AG08396 (cell line): ENCODE results near the gene PRKCH.

Source experiments
- DNase-seq: peaks from one replicate; pipeline ENCODE4 v3.0.0; 2012; ENCODE audit warnings: low spot score, mixed read lengths

Gene PRKCH

GRCh38 chr14:61532123-61532505 is 210.7 kb downstream of the PRKCH start:
- DNase-seq = no peak

GRCh38 chr14:61532763-61533162 is 211.4 kb downstream of the PRKCH start:
- no peak for DNase-seq

DNA sequence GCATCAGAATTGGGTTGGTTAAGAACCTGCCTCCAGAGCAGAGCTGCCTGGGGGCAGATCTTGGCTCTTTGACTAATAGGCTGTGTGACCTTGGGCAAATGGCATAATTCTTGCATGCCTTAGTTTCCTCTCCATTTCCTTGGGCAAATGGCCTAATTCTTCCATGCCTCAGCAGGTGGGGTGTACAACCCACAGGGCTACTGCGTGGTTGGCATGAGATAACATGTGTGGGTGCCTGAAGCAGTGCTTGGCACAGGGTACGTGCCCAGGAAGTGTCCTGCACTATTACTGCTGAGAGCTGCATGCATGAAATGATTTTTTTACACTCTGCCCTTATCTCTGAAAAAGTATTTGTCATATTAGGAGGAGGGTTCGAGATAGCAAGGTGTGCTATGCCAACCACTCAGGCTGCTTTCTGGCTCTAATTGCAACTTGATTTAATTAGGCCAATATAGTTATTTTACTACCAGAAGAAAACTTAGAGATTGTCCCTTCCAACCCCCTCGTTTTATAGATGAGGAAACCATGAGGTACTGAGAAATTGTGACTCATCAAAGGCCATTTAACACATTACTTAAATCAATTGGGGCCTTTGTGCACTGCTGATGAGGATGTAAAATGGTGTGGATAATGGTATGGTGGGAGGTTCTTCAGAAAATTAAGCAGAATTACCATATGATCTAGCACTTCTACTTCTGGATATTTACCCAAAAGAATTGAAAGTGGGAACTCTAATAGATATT is 212.3 kb downstream of the PRKCH start:
- no peak for DNase-seq

DNA sequence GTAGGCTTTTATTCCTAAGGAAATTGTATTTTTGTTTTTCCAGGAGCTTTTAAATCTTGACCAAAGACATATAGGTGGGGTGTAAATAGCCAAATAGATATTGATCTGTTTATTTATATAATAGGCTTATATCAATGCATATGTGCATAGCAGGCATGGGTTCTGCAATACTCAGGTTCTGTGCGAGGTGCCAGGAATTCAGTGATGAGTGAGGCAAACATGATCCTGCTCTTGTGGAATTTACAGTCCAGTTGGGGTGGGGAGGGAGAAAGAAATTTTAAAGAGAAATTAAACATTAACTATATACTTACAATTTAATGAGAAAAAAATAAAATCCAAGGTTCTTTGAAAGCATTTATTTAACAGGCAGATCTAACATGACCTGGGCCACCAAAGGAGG is 213.7 kb downstream of the PRKCH start:
- no peak for DNase-seq

DNA sequence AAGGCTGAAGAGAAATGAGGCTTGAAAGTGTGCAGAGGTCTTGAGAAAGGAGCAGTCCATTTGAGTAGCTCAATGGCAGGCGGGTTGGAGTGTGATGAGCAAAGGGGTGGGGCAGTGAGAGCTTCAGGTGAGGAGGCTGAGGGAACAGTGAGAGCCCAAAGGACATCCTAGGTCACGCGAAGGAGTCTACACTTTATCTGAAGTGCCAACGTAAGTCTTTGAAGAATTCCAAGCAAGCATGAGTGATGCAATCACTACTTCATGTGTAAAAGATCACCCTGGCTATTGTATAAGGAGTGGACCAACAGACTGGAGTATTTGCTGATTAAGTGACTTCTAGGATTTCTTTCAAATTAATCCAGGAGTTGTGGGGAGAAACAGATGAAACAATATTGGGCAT is 214.1 kb downstream of the PRKCH start:
- no peak for DNase-seq

- DNase-seq = no peak
Observed at GRCh38 chr14:61536661-61537562, 215.5 kb downstream of the PRKCH start.

DNA sequence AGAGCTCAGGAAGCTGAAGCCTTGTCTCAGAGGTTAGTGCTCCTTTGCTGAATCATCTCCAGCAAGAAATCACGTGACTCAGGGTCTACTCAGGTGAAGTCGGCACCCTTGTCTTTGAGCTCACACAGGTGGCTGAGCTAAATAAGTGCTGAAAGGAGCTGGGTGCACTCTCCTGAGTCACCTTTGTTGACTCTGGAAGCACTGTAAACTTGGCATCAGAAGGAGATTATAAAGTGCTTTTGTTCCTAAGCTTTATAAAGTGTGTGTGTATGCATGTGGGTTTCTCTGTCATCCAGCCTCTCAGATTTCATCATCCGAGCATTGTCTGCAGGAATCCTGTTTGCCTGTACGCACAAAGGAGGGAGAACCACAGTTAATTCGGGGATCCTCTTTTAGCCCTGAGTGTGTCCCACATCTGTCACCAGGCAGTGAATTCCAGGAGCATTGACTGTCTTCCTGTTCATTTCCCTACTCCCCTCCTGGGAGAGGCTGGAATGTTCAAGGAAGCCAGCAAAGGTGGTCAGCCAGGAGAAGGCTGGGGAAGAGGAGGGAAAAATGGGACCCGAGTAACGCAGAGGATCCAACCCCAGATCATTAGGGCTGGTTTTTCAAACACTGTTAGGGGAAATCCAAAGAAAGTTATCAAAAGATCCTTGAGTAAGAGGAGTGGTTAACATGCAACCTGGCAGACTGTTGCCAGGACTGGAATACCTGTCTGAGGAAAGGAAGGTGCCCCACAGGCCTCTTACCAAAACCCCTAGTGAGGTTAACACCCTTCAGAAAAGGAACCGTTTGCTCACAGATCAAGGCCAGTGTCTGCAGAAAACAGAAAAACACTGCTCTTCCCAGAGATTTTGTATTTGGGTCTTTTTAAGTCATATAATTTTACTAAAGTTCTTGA is 216.4 kb downstream of the PRKCH start:
- no peak for DNase-seq

GRCh38 chr14:61538464-61539022 is 217.2 kb downstream of the PRKCH start:
- DNase-seq = no peak

DNA sequence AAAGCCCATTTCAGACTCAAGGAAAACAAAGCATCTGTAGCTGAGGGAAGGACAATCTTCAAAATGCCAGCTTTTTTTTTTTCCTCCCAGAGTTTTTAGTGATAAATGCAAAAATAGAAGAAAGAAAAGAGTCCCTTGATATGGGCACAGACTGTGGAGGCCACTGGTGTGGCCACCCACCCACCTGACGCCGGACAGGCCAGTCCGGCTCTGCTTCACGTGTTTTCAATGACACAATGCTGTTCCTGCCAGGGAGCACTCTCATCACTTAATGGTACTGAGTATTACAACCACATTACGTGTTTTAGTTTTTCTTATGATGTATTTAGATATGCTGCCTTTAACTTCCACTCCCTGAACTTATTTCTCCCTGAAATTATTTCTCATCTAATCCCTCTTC is 218.3 kb downstream of the PRKCH start:
- DNase-seq = no peak

GRCh38 chr14:61540931-61541330 is 219.6 kb downstream of the PRKCH start:
- DNase-seq = no peak

DNA sequence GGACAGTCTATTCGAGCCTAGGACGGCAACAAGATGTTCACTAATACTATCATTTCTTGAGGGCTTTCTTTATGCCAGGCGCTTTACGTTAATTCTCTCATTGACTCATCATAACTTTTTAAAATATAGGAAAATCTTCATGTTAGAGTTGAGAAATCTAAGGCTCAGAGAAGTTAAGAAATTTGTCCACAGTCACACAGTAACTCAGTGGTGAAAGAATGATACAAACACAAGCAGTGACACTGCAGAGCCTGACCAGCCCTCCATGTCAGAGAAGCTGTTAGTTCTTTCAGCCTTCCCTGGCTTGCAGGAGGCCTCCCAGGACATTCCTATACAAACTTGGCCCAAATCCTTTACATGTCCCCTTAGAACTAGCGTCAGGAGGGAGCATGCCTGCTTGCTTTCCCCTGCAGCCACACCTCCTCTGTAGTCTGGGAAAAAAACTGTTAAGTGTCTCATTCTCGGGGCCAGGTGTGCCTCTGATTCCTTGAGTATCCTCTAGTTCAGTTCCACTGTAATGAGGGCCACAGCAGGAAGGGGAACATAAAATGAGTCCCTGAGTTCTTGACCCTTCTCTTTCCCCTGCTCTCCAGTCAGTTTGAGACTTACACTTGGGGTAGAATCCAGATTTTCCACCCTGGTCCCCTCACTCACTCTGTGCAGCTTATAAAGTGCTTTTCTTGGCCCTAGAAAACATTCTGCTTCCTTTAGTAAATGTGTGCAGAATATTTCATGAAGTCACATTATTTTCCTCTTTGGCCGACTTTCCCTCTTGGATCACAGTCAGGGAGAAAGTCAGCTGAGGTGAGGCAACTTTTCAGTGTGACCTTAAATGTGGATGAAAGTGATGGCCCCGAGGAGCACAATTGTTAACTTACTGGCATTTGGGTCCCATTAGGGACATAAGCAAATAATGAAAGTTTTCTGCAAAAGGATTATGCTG is 221.7 kb downstream of the PRKCH start:
- no peak for DNase-seq

GRCh38 chr14:61543946-61544345 is 222.6 kb downstream of the PRKCH start:
- no peak for DNase-seq

DNA sequence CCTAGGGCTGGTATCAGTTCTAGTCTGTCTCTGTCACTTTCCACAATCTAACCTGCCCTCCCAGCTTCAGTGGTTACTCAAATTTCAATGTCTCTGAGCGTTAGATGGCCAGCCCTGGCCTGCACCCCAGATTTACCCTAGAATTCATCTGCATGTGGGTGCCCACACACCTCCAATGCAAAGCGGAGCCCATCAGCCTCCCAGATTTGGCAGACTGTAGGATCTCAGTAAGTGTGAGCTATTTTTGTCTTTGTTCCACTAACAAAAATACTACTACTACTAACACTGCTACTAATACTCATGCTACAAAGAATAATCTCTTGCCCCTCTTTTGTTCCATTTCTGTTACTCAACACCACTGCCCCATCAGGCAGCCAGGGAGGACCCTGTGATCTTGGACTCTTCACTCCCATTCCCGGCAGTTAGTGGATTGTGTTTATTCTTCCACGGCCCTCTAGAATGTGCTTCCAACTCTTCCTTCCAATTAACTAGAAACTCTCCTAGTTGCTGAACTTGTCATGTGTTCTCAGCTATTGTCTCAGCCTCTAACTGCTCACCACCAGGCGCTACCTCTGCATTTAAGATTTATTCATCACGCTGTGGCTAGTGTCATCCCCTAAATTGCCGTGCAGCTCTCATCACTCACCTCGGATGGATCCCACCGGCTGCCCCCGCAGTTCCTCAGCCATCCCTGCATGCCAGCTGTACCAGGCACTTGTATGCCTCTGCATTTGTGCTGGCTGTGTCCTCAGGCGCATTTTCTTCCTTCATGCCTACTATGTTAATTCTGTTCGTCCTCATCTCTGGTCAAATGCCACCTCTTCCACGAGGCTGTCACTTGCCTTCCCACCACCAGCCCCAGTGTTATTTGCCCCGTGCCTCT is 223.3 kb downstream of the PRKCH start:
- DNase-seq = no peak

GRCh38 chr14:61545726-61546455 is 224.5 kb downstream of the PRKCH start:
- DNase-seq = no peak

DNA sequence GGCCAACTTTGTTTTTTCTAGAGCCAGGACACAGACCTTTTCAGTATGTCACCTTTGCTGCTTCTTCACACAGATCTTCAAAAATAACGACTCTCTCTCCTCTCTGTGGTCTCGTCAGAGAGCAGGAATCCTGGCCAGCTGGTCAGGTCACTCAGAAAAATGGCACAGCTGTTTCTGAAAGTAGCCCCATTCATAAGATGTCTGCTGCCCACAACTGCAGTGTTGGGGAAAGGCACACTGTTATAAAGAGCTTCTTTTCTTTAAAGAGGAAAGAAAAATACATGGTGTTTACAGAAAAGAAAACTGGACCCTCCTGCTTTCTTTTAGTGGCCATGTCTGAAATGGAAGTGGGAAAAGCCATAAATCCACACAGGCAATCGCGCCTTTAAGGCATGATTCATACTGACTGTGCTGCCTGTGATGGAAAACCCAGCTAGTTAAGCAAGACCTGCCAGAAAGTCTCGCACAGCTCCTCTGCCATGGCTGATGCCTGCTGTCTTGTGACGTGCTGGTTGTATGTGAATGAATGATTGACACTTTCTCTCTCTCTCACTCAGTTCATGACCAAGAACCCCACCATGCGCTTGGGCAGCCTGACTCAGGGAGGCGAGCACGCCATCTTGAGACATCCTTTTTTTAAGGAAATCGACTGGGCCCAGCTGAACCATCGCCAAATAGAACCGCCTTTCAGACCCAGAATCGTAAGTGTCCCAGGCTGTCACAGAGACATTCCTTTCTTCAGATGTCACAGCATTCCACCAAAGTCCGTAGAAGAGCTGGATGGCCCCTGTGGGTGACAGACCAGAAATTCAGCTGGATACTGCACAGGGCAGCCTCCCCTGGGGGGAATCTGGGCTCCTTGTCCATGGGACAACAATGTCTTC is 226.0 kb downstream of the PRKCH start:
- peak; percentile 56 for DNase-seq

- DNase-seq = no peak
Observed at GRCh38 chr14:61549425-61549824, 228.0 kb downstream of the PRKCH start.

GRCh38 chr14:61551384-61551783 is 230.0 kb downstream of the PRKCH start:
- DNase-seq = no peak

DNA sequence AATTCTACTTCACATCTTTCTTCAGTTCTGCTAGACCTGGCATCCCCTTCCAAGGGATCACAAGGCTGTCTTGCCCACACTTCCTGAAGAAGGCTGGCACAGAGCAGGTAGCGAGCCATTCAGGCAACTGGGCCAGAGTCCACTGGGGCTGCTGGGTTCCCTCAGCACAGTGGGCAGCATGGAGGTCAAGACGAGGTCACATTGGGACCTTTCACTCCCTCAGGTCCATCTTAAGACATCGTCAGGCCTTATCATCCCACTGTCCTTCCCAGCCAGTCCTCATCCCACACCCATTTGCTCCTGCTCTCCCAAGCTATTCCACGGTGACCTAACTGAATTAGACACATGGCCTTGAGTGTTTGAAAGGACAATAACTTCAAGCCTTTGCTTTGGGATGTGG is 230.9 kb downstream of the PRKCH start:
- DNase-seq = no peak
